Smooth muscle cell (in vitro differentiated cells): ENCODE data around the gene GEMIN7. TPM values are rescaled to one million over a fixed set of nuclear protein-coding genes. Genes with fewer than 3 reads are reported as not detected.

Experiments
- DNase-seq: peaks from one replicate; lab custom pipeline; 2025; ENCODE audit not compliant: unreplicated experiment; lab: John Stamatoyannopoulos, UW
- H2AFZ ChIP-seq: fragments of 200-600 bp; sonication (generic); 2 replicates; pipeline ENCODE4 v1.6.0; 2016; ENCODE audit warnings: antibody characterized with exemption, low read depth, mild to moderate bottlenecking
- H3F3A ChIP-seq: fragments of 200-600 bp; sonication (generic); 2 replicates; pipeline ENCODE4 v1.6.0; 2017; ENCODE audit warnings: antibody characterized with exemption, low read depth
- H3K27ac ChIP-seq: fragments of 200-600 bp; sonication (generic); 2 replicates; pipeline ENCODE4 v1.5.1; 2016; ENCODE audit warnings: low read depth, mild to moderate bottlenecking
- H3K27me3 ChIP-seq: fragments of 200-600 bp; sonication (generic); 2 replicates; pipeline ENCODE4 v1.6.1; 2016; ENCODE audit warnings: low read depth, mild to moderate bottlenecking
- H3K36me3 ChIP-seq: fragments of 200-600 bp; sonication (generic); 2 replicates; pipeline ENCODE4 v1.5.1; 2016; ENCODE audit warnings: low read depth
- H3K4me1 ChIP-seq: fragments of 200-600 bp; sonication (generic); 2 replicates; pipeline ENCODE4 v1.5.1; 2016; ENCODE audit warnings: low read depth
- H3K4me2 ChIP-seq: fragments of 200-600 bp; sonication (generic); 2 replicates; pipeline ENCODE4 v1.6.0; 2016; ENCODE audit warnings: mild to moderate bottlenecking
- H3K4me3 ChIP-seq: fragments of 200-600 bp; sonication (generic); 2 replicates; pipeline ENCODE4 v1.5.1; 2016; ENCODE audit warnings: mild to moderate bottlenecking
- H3K79me2 ChIP-seq: fragments of 200-600 bp; sonication (generic); 2 replicates; pipeline ENCODE4 v1.6.0; 2016; ENCODE audit warnings: low read depth, mild to moderate bottlenecking
- H3K9ac ChIP-seq: fragments of 200-600 bp; sonication (generic); 2 replicates; pipeline ENCODE4 v1.6.0; 2016; ENCODE audit warnings: low read depth
- H3K9me3 ChIP-seq: fragments of 200-600 bp; sonication (generic); replicated peaks from 2 replicates; pipeline ENCODE4 v1.5.1; 2016; ENCODE audit warnings: low read depth
- H4K20me1 ChIP-seq: fragments of 200-600 bp; sonication (generic); 2 replicates; pipeline ENCODE4 v1.6.0; 2016; ENCODE audit warnings: low read depth
- WGBS: methylation state at CpG from one replicate; pipeline ENCODE4 v1.1.7; 2016; ENCODE audit warnings: low lambda C conversion rate; 5-methylcytosine and 5-hydroxymethylcytosine counted together
- polyA plus RNA-seq: library from polyadenylated mRNA; unstranded; fragments of >200 nt; fragmentation: Nextera tagmentation; extraction: Ambion mirVana; gene quantifications from 2 replicates; pipeline ENCODE4 v1.2.1, GENCODE V29; 2016
- total RNA-seq: library from RNA; depleted of rRNA; stranded (reverse); fragments of >200 nt; gene quantifications from 2 replicates; pipeline ENCODE4 v1.2.3, GENCODE V29; 2014
- TF ChIP-seq, protein P1 (sequence below): fragments of 200-600 bp; sonication (generic); IDR thresholded peaks from 2 replicates; pipeline ENCODE4 v1.5.1; 2017; ENCODE audit warnings: borderline replicate concordance, mild to moderate bottlenecking, antibody characterized with exemption; ENCODE audit not compliant: insufficient read depth, poor library complexity, severe bottlenecking

The GEMIN7 gene
- total and polyA plus RNA-seq, 2 experiments from 2014 or later = 50.6 to 67.0 TPM

- no peaks in the 10 kb centered on the region for H3K9me3 ChIP-seq
- H3K9ac ChIP-seq = no peak overlapping the region
- H3K27ac ChIP-seq = no peak overlapping the region
- no peaks in the 10 kb centered on the region for H3F3A ChIP-seq
- no peaks in the 10 kb centered on the region for H3K4me1 ChIP-seq
- DNase-seq = no peak
- H2AFZ ChIP-seq = no peak overlapping the region
- no peaks in the 10 kb centered on the region for H3K27me3 ChIP-seq
- H4K20me1 ChIP-seq = peaks cover 72% of the 10 kb centered on the region
- H3K4me3 ChIP-seq = no peak overlapping the region
- no peak overlapping the region for H3K4me2 ChIP-seq
- no peaks in the 10 kb centered on the region for H3K36me3 ChIP-seq
- peaks cover 17% of the 10 kb centered on the region for H3K79me2 ChIP-seq
- WGBS = 83% methylated on average over 8 of the region's 11 CpGs
- TF ChIP-seq, protein P1, sequence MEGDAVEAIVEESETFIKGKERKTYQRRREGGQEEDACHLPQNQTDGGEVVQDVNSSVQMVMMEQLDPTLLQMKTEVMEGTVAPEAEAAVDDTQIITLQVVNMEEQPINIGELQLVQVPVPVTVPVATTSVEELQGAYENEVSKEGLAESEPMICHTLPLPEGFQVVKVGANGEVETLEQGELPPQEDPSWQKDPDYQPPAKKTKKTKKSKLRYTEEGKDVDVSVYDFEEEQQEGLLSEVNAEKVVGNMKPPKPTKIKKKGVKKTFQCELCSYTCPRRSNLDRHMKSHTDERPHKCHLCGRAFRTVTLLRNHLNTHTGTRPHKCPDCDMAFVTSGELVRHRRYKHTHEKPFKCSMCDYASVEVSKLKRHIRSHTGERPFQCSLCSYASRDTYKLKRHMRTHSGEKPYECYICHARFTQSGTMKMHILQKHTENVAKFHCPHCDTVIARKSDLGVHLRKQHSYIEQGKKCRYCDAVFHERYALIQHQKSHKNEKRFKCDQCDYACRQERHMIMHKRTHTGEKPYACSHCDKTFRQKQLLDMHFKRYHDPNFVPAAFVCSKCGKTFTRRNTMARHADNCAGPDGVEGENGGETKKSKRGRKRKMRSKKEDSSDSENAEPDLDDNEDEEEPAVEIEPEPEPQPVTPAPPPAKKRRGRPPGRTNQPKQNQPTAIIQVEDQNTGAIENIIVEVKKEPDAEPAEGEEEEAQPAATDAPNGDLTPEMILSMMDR = no peak
Measured at GRCh38 chr19:45138303-45138751, 59.3 kb downstream of the GEMIN7 start.

DNA sequence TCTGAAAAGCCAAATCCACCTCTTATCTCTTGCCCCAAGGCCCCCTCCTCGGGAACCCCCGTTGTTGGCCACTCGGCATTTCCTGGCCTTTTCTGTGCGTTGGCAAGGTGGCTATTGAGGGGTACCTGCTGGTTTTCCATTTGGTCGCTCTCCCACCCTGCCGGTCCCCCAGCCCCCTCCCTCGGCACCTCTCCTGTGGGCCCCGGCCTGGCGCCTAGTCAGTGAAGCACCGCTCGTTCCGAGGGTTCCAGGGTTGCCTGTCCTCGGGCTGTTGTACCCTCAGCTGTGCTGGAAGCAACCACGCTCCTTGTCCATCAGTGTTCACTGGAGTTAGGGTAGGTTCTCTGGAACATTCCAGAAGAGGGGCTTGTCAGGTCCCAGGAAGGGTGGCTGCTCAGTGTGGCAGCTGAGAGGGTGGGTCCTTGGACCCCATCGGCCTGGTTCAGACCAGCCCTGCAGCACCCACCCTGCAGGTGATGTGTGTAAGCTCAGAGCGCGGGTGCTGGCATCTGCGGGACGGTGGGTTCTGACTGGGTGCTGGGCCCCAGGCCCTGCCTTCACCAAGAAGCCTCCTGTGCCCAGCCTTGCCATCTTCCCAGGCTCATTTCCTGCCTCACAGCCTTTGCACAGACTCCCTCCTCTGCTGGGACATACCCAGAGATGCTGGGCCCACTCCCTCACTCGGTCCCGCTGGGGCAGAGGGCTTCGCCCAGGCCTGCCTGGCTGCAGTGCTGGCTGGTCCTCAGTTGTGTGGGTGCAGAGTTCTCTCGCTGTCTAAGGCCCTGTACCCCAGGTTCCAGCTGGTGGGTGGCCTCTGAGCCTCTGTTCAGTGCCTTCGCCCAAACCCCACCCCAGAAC lies 60.5 kb downstream of the GEMIN7 start:
- Histone ChIP-seq H3K9me3 (no peaks in the 10 kb centered on the region), H4K20me1 (peaks cover 60% of the 10 kb centered on the region), H3K36me3 (no peaks in the 10 kb centered on the region), H3K4me1 (no peaks in the 10 kb centered on the region), H3K79me2 (peaks cover 9% of the 10 kb centered on the region), H3K9ac (no peak overlapping the region), H3F3A (no peaks in the 10 kb centered on the region), H3K4me2 (no peak overlapping the region), H2AFZ (no peak overlapping the region), H3K4me3 (no peak overlapping the region), H3K27me3 (no peaks in the 10 kb centered on the region), H3K27ac (no peak overlapping the region)
- TF ChIP-seq, protein P1 = no peak
- WGBS = 98% methylated on average over 24 of the region's 24 CpGs
- no peak for DNase-seq

DNA sequence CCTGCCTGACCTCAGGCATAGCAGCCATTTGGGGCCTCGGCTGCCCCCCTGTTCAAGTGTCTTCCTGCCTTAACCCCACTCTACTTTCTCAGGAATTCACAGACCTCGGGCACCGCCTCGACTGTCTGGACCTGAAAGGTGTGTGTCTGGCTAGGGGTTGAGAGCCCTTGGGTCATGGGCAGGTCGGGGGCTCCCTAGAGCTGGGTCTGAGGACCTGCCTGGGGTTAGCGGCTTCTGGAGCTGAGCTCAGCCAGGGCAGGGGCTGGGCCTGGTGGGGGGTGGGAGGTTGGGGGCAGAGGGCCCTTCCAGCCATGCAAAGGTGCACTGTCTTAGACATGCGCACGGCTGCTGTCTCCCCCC lies 61.1 kb downstream of the GEMIN7 start:
- WGBS = 96% methylated on average over 8 of the region's 8 CpGs
- TF ChIP-seq, protein P1 = no peak

GRCh38 chr19:45140533-45140932 lies 61.5 kb downstream of the GEMIN7 start:
- Histone ChIP-seq H3K9ac (no peak overlapping the region), H3F3A (no peaks in the 10 kb centered on the region), H4K20me1 (peaks cover 52% of the 10 kb centered on the region), H3K36me3 (no peaks in the 10 kb centered on the region), H3K4me2 (no peak overlapping the region), H3K27me3 (no peaks in the 10 kb centered on the region), H2AFZ (no peak overlapping the region), H3K9me3 (no peaks in the 10 kb centered on the region), H3K79me2 (peaks cover 8% of the 10 kb centered on the region), H3K4me3 (no peak overlapping the region), H3K4me1 (no peaks in the 10 kb centered on the region), H3K27ac (no peak overlapping the region)
- TF ChIP-seq, protein P1 = no peak
- WGBS = 99% methylated on average over 10 of the region's 11 CpGs
- DNase-seq = no peak

More for the DNA sequence above, 61.1 kb downstream of the GEMIN7 start:
- no peak overlapping the region for H2AFZ ChIP-seq
- DNase-seq = no peak
- no peak overlapping the region for H3K27ac ChIP-seq
- no peak overlapping the region for H3K9ac ChIP-seq
- H3K27me3 ChIP-seq = no peaks in the 10 kb centered on the region
- no peak overlapping the region for H3K4me3 ChIP-seq
- H3K9me3 ChIP-seq = no peaks in the 10 kb centered on the region
- no peaks in the 10 kb centered on the region for H3F3A ChIP-seq
- H4K20me1 ChIP-seq = peaks cover 55% of the 10 kb centered on the region
- H3K36me3 ChIP-seq = no peaks in the 10 kb centered on the region
- H3K4me2 ChIP-seq = no peak overlapping the region
- no peaks in the 10 kb centered on the region for H3K4me1 ChIP-seq
- peaks cover 8% of the 10 kb centered on the region for H3K79me2 ChIP-seq
